Natural killer cell (primary cell): ENCODE measurements around the gene MRPL20. TPM values are rescaled to one million over a fixed set of nuclear protein-coding genes. Genes with fewer than 3 reads are reported as not detected.
"Not testable (repeated sequence)": the region's sequence is repeated elsewhere in the genome, so short reads cannot be mapped to it uniquely, and the experiment has no call there.

Experiments
- ATAC-seq, 3 donors: fragments of 150-1000 bp in 2 of 3; fragments of 200-7000 bp in 1 of 3; cut with Tn5 transposase; 1 replicate in 1 of 3; 2 replicates in 2 of 3; pipeline ENCODE4 v1.10.0; 2021; ENCODE audit warnings: mild to moderate bottlenecking in 2 of 3, moderate library complexity in 2 of 3
- DNase-seq, 2 donors: peaks; one replicate each; pipeline versions ENCODE4 v3.0.0 to v3.0.0-alpha.2; 2013 to 2021; ENCODE audit warnings: mixed read lengths in 1 of 2
- H3K27ac ChIP-seq: one replicate; pipeline ENCODE4 v1.5.1; 2013; ENCODE audit warnings: mild to moderate bottlenecking, low read length
- H3K27me3 ChIP-seq: one replicate; pipeline ENCODE4 v1.6.1; 2013; ENCODE audit warnings: low read length; ENCODE audit not compliant: control insufficient read depth, insufficient read depth
- H3K36me3 ChIP-seq: one replicate; pipeline ENCODE4 v1.6.1; 2013; ENCODE audit warnings: low read length; ENCODE audit not compliant: control insufficient read depth, insufficient read depth
- H3K4me1 ChIP-seq: one replicate; pipeline ENCODE4 v1.6.1; 2013; ENCODE audit warnings: low read length; ENCODE audit not compliant: control insufficient read depth, insufficient read depth
- H3K4me3 ChIP-seq: one replicate; pipeline ENCODE4 v1.5.1; 2013; ENCODE audit warnings: low read length
- H3K9me3 ChIP-seq: one replicate; pipeline ENCODE4 v1.6.1; 2013; ENCODE audit warnings: low read length; ENCODE audit not compliant: control insufficient read depth, insufficient read depth
- H3K27ac Mint-ChIP-seq, 2 donors: one replicate each; pipeline ENCODE4 v1.8.0; 2022; ENCODE audit warnings: mild to moderate bottlenecking in 2 of 2, mixed read lengths in 2 of 2, moderate library complexity in 1 of 2
- H3K27me3 Mint-ChIP-seq, 2 donors: one replicate each; pipeline ENCODE4 v1.8.0; 2022; ENCODE audit warnings: low read depth in 2 of 2, mixed read lengths in 2 of 2
- H3K36me3 Mint-ChIP-seq: one replicate; pipeline ENCODE4 v1.8.0; 2022; ENCODE audit warnings: mixed read lengths
- H3K4me1 Mint-ChIP-seq, 2 donors: one replicate each; pipeline ENCODE4 v1.8.0; 2022; ENCODE audit warnings: mixed read lengths in 2 of 2
- H3K4me3 Mint-ChIP-seq: one replicate; pipeline ENCODE4 v1.8.0; 2022; ENCODE audit warnings: mild to moderate bottlenecking, moderate library complexity, mixed read lengths
- H3K9me3 Mint-ChIP-seq, 2 donors: one replicate each; pipeline ENCODE4 v1.8.0; 2022; ENCODE audit warnings: mixed read lengths in 2 of 2
- CTCF ChIP-seq: fragments of 200-600 bp; IDR thresholded peaks from one replicate; pipeline ENCODE4 v1.8.0; 2022; ENCODE audit warnings: antibody characterized with exemption
- WGBS: methylation state at CpG from one replicate; pipeline ENCODE4 v1.1.7; 2013; ENCODE audit warnings: missing lambda C conversion rate; ENCODE audit not compliant: insufficient coverage; 5-methylcytosine and 5-hydroxymethylcytosine counted together
- intact Hi-C: fragments of 100-400 bp; cut with micrococcal nuclease; formaldehyde crosslinking; loops from one replicate; pipeline ENCODE4 v1.14.2; 2022
- total RNA-seq, 4 donors: library from RNA; stranded (reverse); fragments of 120-200 nt in 1 of 4; gene quantifications; one replicate each; pipeline versions ENCODE4 v1.2.3 to v1.2.4, GENCODE V29; 2013 to 2022

Gene MRPL20
- total RNA-seq, 3 donors from 2014 or later (not counting 1 experiment from before 2014, with no cell fraction given): 90.9 to 111 (median 92.7) TPM

- Mint-ChIP-seq H3K4me3 (peak overlapping the region; percentile 17), H3K36me3 (no peaks in the 10 kb centered on the region), H3K27me3 (no peaks in the 10 kb centered on the region), H3K4me1 (peaks cover 22 to 43% of the 10 kb centered on the region in 2 donors), H3K27ac (peak overlapping the region; percentile 25 to 42), H3K9me3 (no peaks in the 10 kb centered on the region)
- DNase-seq: no peak
- Histone ChIP-seq H3K9me3 (no peaks in the 10 kb centered on the region), H3K4me3 (no peak overlapping the region), H3K36me3 (peaks cover 39% of the 10 kb centered on the region), H3K27ac (no peak overlapping the region), H3K4me1 (peaks cover 41% of the 10 kb centered on the region), H3K27me3 (no peaks in the 10 kb centered on the region)
- intact Hi-C loops: no loop called here
- 94% methylated on average over 7 of the region's 7 CpGs for WGBS
- ATAC-seq: no peak
- no peak for TF ChIP-seq CTCF
Measured at GRCh38 chr1:1403653-1404052, 3.4 kb downstream of the MRPL20 start.

- H3K9me3 ChIP-seq, H3K4me3 ChIP-seq, intact Hi-C loops, H3K27me3 ChIP-seq, H3K27ac ChIP-seq, H3K36me3 Mint-ChIP-seq, H3K27me3 Mint-ChIP-seq, DNase-seq, H3K4me3 Mint-ChIP-seq, ATAC-seq, H3K9me3 Mint-ChIP-seq: not testable (repeated sequence)
- H3K36me3 ChIP-seq: peaks cover 39% of the 10 kb centered on the region
- WGBS: 95% methylated on average over 9 of the region's 9 CpGs
- peaks cover 45% of the 10 kb centered on the region for H3K4me1 ChIP-seq
- Mint-ChIP-seq H3K4me1 (peaks cover 25 to 47% of the 10 kb centered on the region in 2 donors), H3K27ac (peak overlapping the region; percentile 25 to 42)
Measured at GRCh38 chr1:1402901-1403392, 4.1 kb downstream of the MRPL20 start.

GRCh38 chr1:1402072-1402900 is 4.8 kb downstream of the MRPL20 start:
- peak in 1 of 2 donors; percentile 62 for DNase-seq
- peaks cover 29 to 51% of the 10 kb centered on the region in 2 donors for H3K4me1 Mint-ChIP-seq
- H3K36me3 Mint-ChIP-seq: no peaks in the 10 kb centered on the region

More at GRCh38 chr1:1402072-1402900, 4.8 kb downstream of the MRPL20 start:
- Histone ChIP-seq H3K4me3 (no peak overlapping the region), H3K27me3 (no peaks in the 10 kb centered on the region), H3K36me3 (peaks cover 46% of the 10 kb centered on the region), H3K9me3 (no peaks in the 10 kb centered on the region), H3K4me1 (peaks cover 48% of the 10 kb centered on the region), H3K27ac (no peak overlapping the region)
- Mint-ChIP-seq H3K27ac (peak overlapping the region; percentile 52 to 86), H3K4me3 (peak overlapping the region; percentile 25), H3K9me3 (no peaks in the 10 kb centered on the region), H3K27me3 (no peaks in the 10 kb centered on the region)
- 90% methylated on average over 20 of the region's 20 CpGs for WGBS
- intact Hi-C loops: no loop called here
- no peak for ATAC-seq
- peak; percentile 19 for TF ChIP-seq CTCF
